OCI-LY3 (cell line): Measurements from ENCODE around the gene CLCN2.

Experiments used
- H2AFZ ChIP-seq: fragments of 200-600, 300-600 bp; shearing (Covaris generic); 2 replicates; pipeline ENCODE4 v1.6.0; 2014; ENCODE audit warnings: antibody characterized with exemption, low read depth, low read length
- H3K27ac ChIP-seq: fragments of 200-600, 300-600 bp; sonication (generic); 2 replicates; pipeline ENCODE4 v1.5.1; 2014; ENCODE audit warnings: mild to moderate bottlenecking, low read length, moderate library complexity, mixed read lengths
- H3K27me3 ChIP-seq: fragments of 200-600, 300-600 bp; sonication (generic); 2 replicates; pipeline ENCODE4 v1.6.1; 2014; ENCODE audit warnings: low read depth, low read length, mixed read lengths
- H3K36me3 ChIP-seq: fragments of 200-600, 300-600 bp; sonication (generic); replicated peaks from 2 replicates; pipeline ENCODE3; 2014; ENCODE audit warnings: low read depth, low read length, mixed read lengths
- H3K4me1 ChIP-seq: fragments of 300-600, 200-600 bp; sonication (generic); 2 replicates; pipeline ENCODE4 v1.6.1; 2014; ENCODE audit warnings: low read length, mixed read lengths
- H3K4me2 ChIP-seq: fragments of 200-600, 300-600 bp; sonication (generic); 2 replicates; pipeline ENCODE4 v1.6.1; 2014; ENCODE audit warnings: low read length, mixed read lengths
- H3K4me3 ChIP-seq: fragments of 300-600, 200-600 bp; sonication (generic); 2 replicates; pipeline ENCODE4 v1.5.1; 2014; ENCODE audit warnings: antibody characterized with exemption, mild to moderate bottlenecking, low read length, moderate library complexity
- H3K79me2 ChIP-seq: fragments of 300-600, 200-600 bp; shearing (Covaris generic); 2 replicates; pipeline ENCODE4 v1.6.1; 2014; ENCODE audit warnings: mild to moderate bottlenecking, low read length, mixed read lengths
- H3K9ac ChIP-seq: fragments of 300-600, 200-600 bp; shearing (Covaris generic); 2 replicates; pipeline ENCODE4 v1.6.0; 2014; ENCODE audit warnings: mild to moderate bottlenecking, low read length, moderate library complexity
- H3K9me3 ChIP-seq: fragments of 200-600, 300-600 bp; shearing (Covaris generic); 2 replicates; pipeline ENCODE4 v1.6.1; 2014; ENCODE audit warnings: low read length, mixed read lengths; ENCODE audit not compliant: insufficient read depth
- H4K20me1 ChIP-seq: fragments of 200-600, 300-600 bp; sonication (generic); 2 replicates; pipeline ENCODE4 v1.6.1; 2016; ENCODE audit warnings: low read length, mixed read lengths; ENCODE audit not compliant: insufficient read depth
- CTCF ChIP-seq: fragments of 200-600, 300-600 bp; sonication (generic); IDR thresholded peaks from 2 replicates; pipeline ENCODE4 v1.5.1; 2014; ENCODE audit warnings: antibody characterized with exemption, low read length, low read depth
- EZH2phosphoT487 ChIP-seq: fragments of 200-600 bp; shearing (Covaris generic); IDR thresholded peaks from 2 replicates; pipeline ENCODE4 v1.6.1; 2018; ENCODE audit warnings: antibody characterized with exemption, mixed run types, low read depth

The CLCN2 gene

GRCh38 chr3:184296616-184297015 is 64.8 kb downstream of the CLCN2 start:
- no peak overlapping the region for H3K9ac ChIP-seq
- no peak overlapping the region for H3K27ac ChIP-seq
- H3K4me2 ChIP-seq: no peak overlapping the region
- H3K79me2 ChIP-seq: peaks cover 23% of the 10 kb centered on the region
- H3K4me3 ChIP-seq: no peak overlapping the region
- no peaks in the 10 kb centered on the region; the same call in 1 of the 2 replicates for H3K27me3 ChIP-seq
- no peaks in the 10 kb centered on the region for H4K20me1 ChIP-seq
- TF ChIP-seq CTCF (no peak), EZH2phosphoT487 (no peak)
- H2AFZ ChIP-seq: no peak overlapping the region
- H3K36me3 ChIP-seq: peaks cover 10% of the 10 kb centered on the region
- peaks cover 11% of the 10 kb centered on the region for H3K4me1 ChIP-seq
- H3K9me3 ChIP-seq: no peaks in the 10 kb centered on the region
